Dermis blood vessel endothelial cell (primary cell): ENCODE data around the gene TBXAS1. TPM values are rescaled to one million over a fixed set of nuclear protein-coding genes. Genes with fewer than 3 reads are reported as not detected.
A peak's percentile ranks its signal among the peaks of the same experiment; 100 is the strongest.

Source experiments
- DNase-seq: peaks from one replicate; pipeline ENCODE4 v3.0.0; 2010
- total RNA-seq: library from RNA; depleted of rRNA; stranded (reverse); fragments of >200 nt; gene quantifications from 2 replicates; pipeline ENCODE4 v1.2.3, GENCODE V29; 2014

The TBXAS1 gene
- total RNA-seq, 1 donor from 2014 or later = 0.17 TPM

GRCh38 chr7:139855498-139856270 is 26.6 kb downstream of the TBXAS1 start:
- DNase-seq = no peak

- no peak for DNase-seq
Measured at GRCh38 chr7:139857791-139858190, 28.7 kb downstream of the TBXAS1 start.

GRCh38 chr7:139860090-139860775 is 31.2 kb downstream of the TBXAS1 start:
- DNase-seq = no peak

- no peak for DNase-seq
Measured at GRCh38 chr7:139861803-139862202, 32.7 kb downstream of the TBXAS1 start.

- DNase-seq = no peak
Measured at GRCh38 chr7:139866047-139866837, 37.2 kb downstream of the TBXAS1 start.

- DNase-seq = no peak
Measured at GRCh38 chr7:139867847-139868246, 38.8 kb downstream of the TBXAS1 start.

- no peak for DNase-seq
Measured at GRCh38 chr7:139869886-139870285, 40.8 kb downstream of the TBXAS1 start.

- DNase-seq = no peak
Measured at GRCh38 chr7:139870380-139870779, 41.3 kb downstream of the TBXAS1 start.

- peak; percentile 50 for DNase-seq
Measured at GRCh38 chr7:139871331-139871730, 42.3 kb downstream of the TBXAS1 start.

GRCh38 chr7:139871820-139872219 is 42.8 kb downstream of the TBXAS1 start:
- no peak for DNase-seq

GRCh38 chr7:139873593-139874301 is 44.7 kb downstream of the TBXAS1 start:
- DNase-seq = peak; percentile 54

GRCh38 chr7:139874302-139874629 is 45.2 kb downstream of the TBXAS1 start:
- DNase-seq = no peak

- peak; percentile 44 for DNase-seq
Measured at GRCh38 chr7:139875821-139876241, 46.8 kb downstream of the TBXAS1 start.

- no peak for DNase-seq
Measured at GRCh38 chr7:139876622-139877283, 47.7 kb downstream of the TBXAS1 start.

- no peak for DNase-seq
Measured at GRCh38 chr7:139883814-139884213, 54.8 kb downstream of the TBXAS1 start.

GRCh38 chr7:139884441-139884840 is 55.4 kb downstream of the TBXAS1 start:
- no peak for DNase-seq

GRCh38 chr7:139885511-139885910 is 56.4 kb downstream of the TBXAS1 start:
- no peak for DNase-seq

GRCh38 chr7:139886206-139886605 is 57.1 kb downstream of the TBXAS1 start:
- DNase-seq = no peak

GRCh38 chr7:139886899-139887298 is 57.8 kb downstream of the TBXAS1 start:
- no peak for DNase-seq

GRCh38 chr7:139887992-139888481 is 59.0 kb downstream of the TBXAS1 start:
- no peak for DNase-seq

GRCh38 chr7:139889186-139889871 is 60.3 kb downstream of the TBXAS1 start:
- no peak for DNase-seq
